SK-N-SH treated with all-trans-retinoic acid at 6 μM for 48 hours (cell line): ENCODE measurements around the gene IQSEC3.

Experiments
- ARNTL ChIP-seq: fragments of 450-650 bp; formaldehyde crosslinking; IDR thresholded peaks from 2 replicates; pipeline ENCODE4 v1.5.0; 2020; ENCODE audit warnings: low read depth, mild to moderate bottlenecking, moderate library complexity, borderline replicate concordance
- BACH2 ChIP-seq: fragments of 250-450 bp; sonication (Bioruptor Pico); IDR thresholded peaks from 2 replicates; pipeline ENCODE4 v1.9.0; 2021; ENCODE audit warnings: mild to moderate bottlenecking, borderline replicate concordance
- GLIS3 ChIP-seq: fragments of 250-450 bp; sonication (Bioruptor Pico); IDR thresholded peaks from 2 replicates; pipeline ENCODE4 v1.5.0; 2020; ENCODE audit warnings: mild to moderate bottlenecking, moderate library complexity
- RARB ChIP-seq: fragments of 250-450 bp; sonication (Bioruptor Pico); IDR thresholded peaks from 2 replicates; pipeline ENCODE4 v1.8.0; 2021; ENCODE audit warnings: mild to moderate bottlenecking, moderate library complexity
- TCF4 ChIP-seq: fragments of 250-450 bp; sonication (Bioruptor Pico); IDR thresholded peaks from 2 replicates; pipeline ENCODE4 v1.8.0; 2021; ENCODE audit warnings: mild to moderate bottlenecking, moderate library complexity, borderline replicate concordance
- ZFP3 ChIP-seq: fragments of 250-450 bp; sonication (Bioruptor Pico); IDR thresholded peaks from 2 replicates; pipeline ENCODE4 v1.5.0; 2020; ENCODE audit warnings: mild to moderate bottlenecking, moderate library complexity
- ZFP30 ChIP-seq: fragments of 450-650 bp; formaldehyde crosslinking; IDR thresholded peaks from 2 replicates; pipeline ENCODE4 v1.5.0; 2022; ENCODE audit warnings: mild to moderate bottlenecking, moderate library complexity
- ZNF565 ChIP-seq: fragments of 450-650 bp; formaldehyde crosslinking; conservative IDR thresholded peaks from 2 replicates; pipeline ENCODE4 v1.5.0; 2020; ENCODE audit warnings: low read depth, mild to moderate bottlenecking, moderate library complexity
- ZNF8 ChIP-seq: fragments of 450-650 bp; formaldehyde crosslinking; IDR thresholded peaks from 2 replicates; pipeline ENCODE4 v1.5.0; 2020; ENCODE audit warnings: mild to moderate bottlenecking, moderate library complexity
- TF ChIP-seq, protein P1 (sequence below): fragments of 250-450 bp; sonication (Bioruptor Pico); IDR thresholded peaks from 2 replicates; pipeline ENCODE4 v1.8.0; 2020; ENCODE audit warnings: mild to moderate bottlenecking, moderate library complexity, borderline replicate concordance
- TF ChIP-seq, protein P2 (sequence below): fragments of 250-450 bp; sonication (Bioruptor Pico); IDR thresholded peaks from 2 replicates; pipeline ENCODE4 v1.5.1; 2020; ENCODE audit warnings: low read depth, mild to moderate bottlenecking, moderate library complexity
- TF ChIP-seq, protein P3 (sequence below): fragments of 250-450 bp; sonication (Bioruptor Pico); IDR thresholded peaks from 2 replicates; pipeline ENCODE4 v1.8.0; 2021; ENCODE audit warnings: low read depth, mild to moderate bottlenecking, moderate library complexity, borderline replicate concordance
- TF ChIP-seq, protein P4 (sequence below): fragments of 250-450 bp; sonication (Bioruptor Pico); IDR thresholded peaks from 2 replicates; pipeline ENCODE4 v1.5.1; 2021; ENCODE audit warnings: mild to moderate bottlenecking, moderate library complexity

DNA sequence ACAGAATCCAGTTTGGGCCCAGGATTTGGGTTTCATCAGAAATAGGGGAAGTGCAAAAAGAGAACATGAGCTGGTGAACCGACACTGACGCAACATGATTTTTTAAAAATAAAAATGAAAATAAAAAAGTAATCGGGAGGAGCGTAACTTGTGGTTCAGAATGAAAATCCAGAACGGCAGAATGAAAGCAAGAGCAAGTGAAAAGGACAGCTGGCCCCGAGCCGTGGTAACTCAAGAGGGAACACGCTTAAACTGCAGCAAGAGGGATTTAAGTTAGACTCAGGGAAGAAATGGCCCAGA is 145.8 kb downstream of the IQSEC3 start:
- TF ChIP-seq GLIS3 (CRISPR knock-in tag): no peak
- TF ChIP-seq, protein P1, sequence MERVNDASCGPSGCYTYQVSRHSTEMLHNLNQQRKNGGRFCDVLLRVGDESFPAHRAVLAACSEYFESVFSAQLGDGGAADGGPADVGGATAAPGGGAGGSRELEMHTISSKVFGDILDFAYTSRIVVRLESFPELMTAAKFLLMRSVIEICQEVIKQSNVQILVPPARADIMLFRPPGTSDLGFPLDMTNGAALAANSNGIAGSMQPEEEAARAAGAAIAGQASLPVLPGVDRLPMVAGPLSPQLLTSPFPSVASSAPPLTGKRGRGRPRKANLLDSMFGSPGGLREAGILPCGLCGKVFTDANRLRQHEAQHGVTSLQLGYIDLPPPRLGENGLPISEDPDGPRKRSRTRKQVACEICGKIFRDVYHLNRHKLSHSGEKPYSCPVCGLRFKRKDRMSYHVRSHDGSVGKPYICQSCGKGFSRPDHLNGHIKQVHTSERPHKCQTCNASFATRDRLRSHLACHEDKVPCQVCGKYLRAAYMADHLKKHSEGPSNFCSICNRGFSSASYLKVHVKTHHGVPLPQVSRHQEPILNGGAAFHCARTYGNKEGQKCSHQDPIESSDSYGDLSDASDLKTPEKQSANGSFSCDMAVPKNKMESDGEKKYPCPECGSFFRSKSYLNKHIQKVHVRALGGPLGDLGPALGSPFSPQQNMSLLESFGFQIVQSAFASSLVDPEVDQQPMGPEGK: no peak
- TF ChIP-seq, protein P2, sequence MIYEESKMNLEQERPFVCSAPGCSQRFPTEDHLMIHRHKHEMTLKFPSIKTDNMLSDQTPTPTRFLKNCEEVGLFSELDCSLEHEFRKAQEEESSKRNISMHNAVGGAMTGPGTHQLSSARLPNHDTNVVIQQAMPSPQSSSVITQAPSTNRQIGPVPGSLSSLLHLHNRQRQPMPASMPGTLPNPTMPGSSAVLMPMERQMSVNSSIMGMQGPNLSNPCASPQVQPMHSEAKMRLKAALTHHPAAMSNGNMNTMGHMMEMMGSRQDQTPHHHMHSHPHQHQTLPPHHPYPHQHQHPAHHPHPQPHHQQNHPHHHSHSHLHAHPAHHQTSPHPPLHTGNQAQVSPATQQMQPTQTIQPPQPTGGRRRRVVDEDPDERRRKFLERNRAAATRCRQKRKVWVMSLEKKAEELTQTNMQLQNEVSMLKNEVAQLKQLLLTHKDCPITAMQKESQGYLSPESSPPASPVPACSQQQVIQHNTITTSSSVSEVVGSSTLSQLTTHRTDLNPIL: no peak
- TF ChIP-seq ZNF565: no peak
- TF ChIP-seq ARNTL: no peak
- TF ChIP-seq, protein P3, sequence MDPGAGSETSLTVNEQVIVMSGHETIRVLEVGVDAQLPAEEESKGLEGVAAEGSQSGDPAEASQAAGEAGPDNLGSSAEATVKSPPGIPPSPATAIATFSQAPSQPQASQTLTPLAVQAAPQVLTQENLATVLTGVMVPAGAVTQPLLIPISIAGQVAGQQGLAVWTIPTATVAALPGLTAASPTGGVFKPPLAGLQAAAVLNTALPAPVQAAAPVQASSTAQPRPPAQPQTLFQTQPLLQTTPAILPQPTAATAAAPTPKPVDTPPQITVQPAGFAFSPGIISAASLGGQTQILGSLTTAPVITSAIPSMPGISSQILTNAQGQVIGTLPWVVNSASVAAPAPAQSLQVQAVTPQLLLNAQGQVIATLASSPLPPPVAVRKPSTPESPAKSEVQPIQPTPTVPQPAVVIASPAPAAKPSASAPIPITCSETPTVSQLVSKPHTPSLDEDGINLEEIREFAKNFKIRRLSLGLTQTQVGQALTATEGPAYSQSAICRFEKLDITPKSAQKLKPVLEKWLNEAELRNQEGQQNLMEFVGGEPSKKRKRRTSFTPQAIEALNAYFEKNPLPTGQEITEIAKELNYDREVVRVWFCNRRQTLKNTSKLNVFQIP (CRISPR knock-in tag): no peak
- TF ChIP-seq RARB (CRISPR knock-in tag): no peak
- TF ChIP-seq ZFP30 (CRISPR knock-in tag): no peak
- TF ChIP-seq, protein P4, sequence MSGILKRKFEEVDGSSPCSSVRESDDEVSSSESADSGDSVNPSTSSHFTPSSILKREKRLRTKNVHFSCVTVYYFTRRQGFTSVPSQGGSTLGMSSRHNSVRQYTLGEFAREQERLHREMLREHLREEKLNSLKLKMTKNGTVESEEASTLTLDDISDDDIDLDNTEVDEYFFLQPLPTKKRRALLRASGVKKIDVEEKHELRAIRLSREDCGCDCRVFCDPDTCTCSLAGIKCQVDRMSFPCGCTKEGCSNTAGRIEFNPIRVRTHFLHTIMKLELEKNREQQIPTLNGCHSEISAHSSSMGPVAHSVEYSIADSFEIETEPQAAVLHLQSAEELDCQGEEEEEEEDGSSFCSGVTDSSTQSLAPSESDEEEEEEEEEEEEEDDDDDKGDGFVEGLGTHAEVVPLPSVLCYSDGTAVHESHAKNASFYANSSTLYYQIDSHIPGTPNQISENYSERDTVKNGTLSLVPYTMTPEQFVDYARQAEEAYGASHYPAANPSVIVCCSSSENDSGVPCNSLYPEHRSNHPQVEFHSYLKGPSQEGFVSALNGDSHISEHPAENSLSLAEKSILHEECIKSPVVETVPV (CRISPR knock-in tag): no peak
- TF ChIP-seq BACH2 (CRISPR knock-in tag): no peak
- no peak for TF ChIP-seq ZNF8 (CRISPR knock-in tag)
- no peak for TF ChIP-seq TCF4 (CRISPR knock-in tag)
- no peak for TF ChIP-seq ZFP3 (CRISPR knock-in tag)
